HUDEP-2 (cell line): Measurements from ENCODE around the gene ZNF543.

Experiments
- DNase-seq, 76 experiments: peaks; one replicate each; lab custom pipeline; 2025; ENCODE audit not compliant: unreplicated experiment in 76 of 76; lab: John Stamatoyannopoulos, UW

ZNF543 gene

GRCh38 chr19:57320180-57321084 lies at the start of gene ZNF543:
Gene ZNF543 (plus strand): TSS chr19:57320472. CDS start chr19:57320854, 382 bp downstream.
- DNase-seq = peak; percentile 61 to 98 (median 96)

GRCh38 chr19:57271280-57271679 lies 49.0 kb upstream of the ZNF543 start:
- DNase-seq = no peak

DNA sequence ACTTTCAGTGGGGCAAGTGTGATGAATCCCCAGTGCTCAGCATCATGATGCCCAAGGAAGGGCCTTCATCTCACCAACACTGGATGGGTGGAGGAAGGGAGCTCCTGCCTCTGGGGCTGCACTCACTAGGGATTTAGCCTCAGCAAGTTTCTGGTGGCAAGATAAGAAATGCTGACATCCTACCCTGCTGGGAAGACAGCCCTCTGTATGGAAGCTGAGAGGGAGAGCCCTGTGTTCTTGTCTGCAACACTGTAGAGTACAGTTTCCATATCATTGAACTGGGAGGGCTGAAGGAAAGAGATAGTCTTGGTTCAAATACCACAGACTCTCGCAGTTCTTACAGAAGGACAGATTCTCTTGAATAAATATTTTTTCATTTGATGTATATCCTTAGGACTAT lies 47.3 kb upstream of the ZNF543 start:
- DNase-seq = no peak

DNA sequence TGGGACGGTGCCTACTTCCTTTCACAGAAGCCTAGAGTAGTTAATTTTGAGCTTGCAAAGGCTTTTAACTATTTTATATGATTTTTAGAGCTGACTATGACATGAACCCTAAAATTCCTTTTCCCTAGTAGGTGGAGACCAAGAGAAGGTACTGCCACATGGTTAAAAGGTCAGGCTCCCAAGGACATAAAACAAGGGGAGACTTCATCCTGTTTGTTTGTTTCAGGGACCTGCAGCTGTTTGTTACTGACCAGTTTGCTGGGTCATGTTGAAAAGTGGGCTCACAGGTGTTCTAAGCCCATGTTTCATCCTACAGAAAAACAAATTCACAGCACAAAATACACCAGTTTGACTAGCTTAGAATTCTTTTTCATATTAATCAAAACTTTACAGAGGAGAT lies 43.8 kb upstream of the ZNF543 start:
- no peak for DNase-seq

DNA sequence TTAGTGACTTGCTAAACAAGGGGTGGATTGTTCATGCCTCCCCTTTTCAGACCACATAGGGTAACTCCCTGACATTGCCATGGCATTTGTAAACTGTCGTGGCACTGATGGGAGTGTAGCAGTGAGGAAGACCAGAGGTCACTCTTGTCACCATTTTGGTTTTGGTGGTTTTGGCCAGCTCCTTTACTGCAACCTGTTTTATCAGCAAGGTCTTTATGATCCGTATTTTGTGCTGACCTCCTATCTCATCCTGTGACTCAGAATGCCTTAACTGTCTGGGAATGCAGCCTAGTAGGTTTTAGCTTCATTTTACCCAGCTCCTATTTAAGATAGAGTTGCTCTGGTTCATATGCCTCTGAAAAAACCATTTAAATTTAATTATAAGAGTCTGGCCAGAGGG lies 41.8 kb upstream of the ZNF543 start:
- DNase-seq = peak in 5 of 76 experiments; percentile 8 to 27 (median 11)

- peak in 75 of 76 experiments; percentile 37 to 98 (median 92) for DNase-seq
Observed at GRCh38 chr19:57279418-57280164, 40.7 kb upstream of the ZNF543 start.

DNA sequence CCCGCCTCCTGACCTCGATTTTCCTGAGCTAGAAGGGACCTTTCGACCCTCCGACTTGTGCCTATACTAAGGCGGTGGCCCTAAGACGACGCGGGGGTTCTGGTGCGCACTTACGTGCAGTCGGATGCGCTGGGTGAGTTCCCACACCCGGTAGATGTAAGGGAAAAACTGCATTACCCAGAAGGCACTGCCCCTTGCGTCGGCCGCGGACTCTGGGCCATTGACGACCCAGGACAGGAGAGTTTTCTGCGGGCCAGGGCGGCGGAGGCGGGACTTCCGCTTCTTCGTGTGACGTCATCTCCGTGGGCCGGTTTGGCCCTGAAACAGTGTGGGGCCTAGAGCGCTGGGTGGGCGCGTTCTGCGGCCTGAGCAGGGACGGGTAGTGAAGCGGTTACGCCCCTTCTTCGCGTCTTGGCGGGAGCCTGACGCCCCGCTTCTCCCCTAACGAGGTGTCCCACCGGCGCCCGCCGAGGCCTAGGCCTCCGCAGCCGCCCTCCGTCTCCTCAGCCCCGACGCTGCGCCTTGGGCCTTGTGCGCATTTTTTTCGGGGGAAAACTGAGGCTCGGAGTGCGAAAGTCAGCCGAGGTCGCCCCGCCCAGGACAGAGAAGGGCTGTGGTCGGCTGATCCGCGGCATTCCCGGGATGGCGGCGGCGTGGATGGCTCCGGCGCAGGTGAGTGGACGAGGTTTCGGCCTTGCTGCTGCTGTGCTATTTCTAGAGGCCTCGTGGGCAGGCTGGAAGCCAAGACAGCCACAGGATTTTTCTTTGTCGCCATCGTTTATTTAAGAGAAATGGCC lies 39.9 kb upstream of the ZNF543 start, which contains the start of gene ZNF460:
Gene ZNF460, plus strand, starts transcription at position 321 of the 797 bp plus-strand sequence. Its CDS starts 322 bp downstream, at position 643.
- DNase-seq = peak in 75 of 76 experiments; percentile 75 to 99 (median 97)

- DNase-seq = peak in 14 of 76 experiments; percentile 6 to 41 (median 21)
Observed at GRCh38 chr19:57280962-57281400, 39.3 kb upstream of the ZNF543 start.

GRCh38 chr19:57282011-57282643 lies 38.1 kb upstream of the ZNF543 start:
- no peak for DNase-seq

GRCh38 chr19:57288373-57288772 lies 31.9 kb upstream of the ZNF543 start:
- no peak for DNase-seq

DNA sequence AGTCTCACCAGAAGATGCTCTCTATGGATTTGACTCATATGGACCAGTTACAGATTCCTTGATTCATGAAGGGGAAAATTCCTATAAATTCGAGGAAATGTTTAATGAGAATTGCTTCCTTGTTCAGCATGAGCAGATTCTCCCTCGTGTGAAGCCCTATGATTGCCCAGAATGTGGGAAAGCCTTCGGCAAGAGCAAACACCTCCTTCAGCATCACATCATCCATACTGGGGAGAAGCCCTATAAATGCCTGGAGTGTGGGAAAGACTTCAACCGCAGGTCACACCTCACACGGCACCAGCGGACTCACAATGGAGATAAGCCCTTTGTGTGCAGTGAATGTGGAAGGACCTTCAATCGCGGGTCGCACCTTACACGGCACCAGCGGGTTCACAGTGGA lies 29.3 kb upstream of the ZNF543 start:
- no peak for DNase-seq

GRCh38 chr19:57292547-57292946 lies 27.7 kb upstream of the ZNF543 start:
- DNase-seq = no peak

GRCh38 chr19:57293719-57294118 lies 26.6 kb upstream of the ZNF543 start:
- DNase-seq = no peak

- peak in 19 of 76 experiments; percentile 6 to 43 (median 26) for DNase-seq
Observed at GRCh38 chr19:57302020-57302465, 18.2 kb upstream of the ZNF543 start.

GRCh38 chr19:57302727-57303401 lies 17.4 kb upstream of the ZNF543 start:
- no peak for DNase-seq

DNA sequence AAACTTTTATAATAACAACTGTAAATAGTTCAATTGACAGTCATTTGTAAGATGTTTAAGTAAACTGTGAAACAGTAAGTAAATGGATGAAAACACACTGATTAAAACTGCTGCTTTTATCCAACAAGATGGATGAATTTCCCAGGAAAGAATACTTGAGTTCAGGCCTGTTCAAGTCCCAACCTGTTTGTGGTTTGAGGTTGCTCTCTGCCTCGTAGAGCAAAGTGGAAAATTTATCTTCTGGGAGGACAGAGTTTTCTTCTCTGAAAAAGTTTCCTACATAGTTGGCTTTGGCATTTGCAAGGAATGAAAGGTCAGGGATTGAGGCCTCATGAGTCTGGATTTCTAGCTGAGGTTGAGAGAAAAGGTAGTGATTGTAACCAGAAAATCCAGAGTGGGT lies 15.2 kb upstream of the ZNF543 start:
- no peak for DNase-seq

DNA sequence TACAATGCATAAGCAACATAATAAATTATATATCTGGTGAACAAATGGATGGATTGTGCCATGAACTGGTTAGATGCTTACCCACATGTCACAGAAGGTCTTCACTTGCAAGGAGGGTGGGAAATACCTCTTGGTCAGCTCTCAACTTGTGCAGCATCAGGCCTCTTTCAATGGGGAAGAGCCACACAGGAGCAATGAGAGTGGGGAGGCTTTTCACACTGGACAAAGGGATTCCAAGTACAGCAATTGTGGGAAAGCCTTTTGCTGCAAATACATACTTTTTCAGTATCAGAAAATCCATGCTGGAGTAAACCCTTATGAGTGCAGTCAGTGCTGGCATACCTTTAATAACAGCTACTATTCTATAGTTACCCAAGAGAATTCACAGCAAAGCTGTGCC lies 11.8 kb upstream of the ZNF543 start:
- no peak for DNase-seq

DNA sequence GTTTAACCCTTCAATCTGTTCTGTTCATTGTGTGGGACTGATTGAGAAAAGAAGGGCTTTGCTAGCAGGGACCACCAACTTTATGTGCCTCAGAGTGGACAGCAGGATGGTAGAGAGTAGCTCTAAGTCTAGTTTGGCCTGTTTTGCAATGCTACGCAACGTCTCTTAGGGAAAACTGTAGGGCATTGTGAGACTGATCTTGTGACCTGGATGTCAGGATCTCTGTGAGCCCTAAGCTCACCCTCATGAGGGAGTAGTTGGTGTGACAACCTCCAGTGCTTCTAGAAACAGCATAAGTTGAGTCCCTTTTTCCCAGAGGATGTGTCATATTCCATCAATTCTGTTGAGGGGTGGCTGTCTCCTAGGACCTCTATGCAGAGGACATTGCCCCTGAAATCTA lies 9.5 kb upstream of the ZNF543 start:
- no peak for DNase-seq

- DNase-seq = no peak
Observed at GRCh38 chr19:57314146-57314545, 6.1 kb upstream of the ZNF543 start.
